ENCODE measurements around the gene PRKCZ. TPM values are rescaled to one million over a fixed set of nuclear protein-coding genes. Genes with fewer than 3 reads are reported as not detected.

PRKCZ gene
- total and polyA plus RNA-seq, 9 of the 15 experiments (the other 6 are each of a cell fraction or from before 2014, with no cell fraction given) = 0.07 to 3.1 (median 1.3) TPM

GRCh38 chr1:2216767-2217058 is 166.5 kb downstream of the PRKCZ start:
- Histone ChIP-seq H3K9ac (ENCODE audit: insufficient read depth in 1 of 2, low read depth in 2 of 2, low read length in 2 of 2) (peak overlapping the region in 1 of 2 experiments; percentile 19; a peak in 1 of 4 replicates), H3K79me2 (ENCODE audit: control insufficient read depth, insufficient read depth, low read length) (no peaks in the 10 kb centered on the region), H3K27ac (ENCODE audit: extremely low read depth, low read depth, low read length) (no peak overlapping the region), H3K9me1 (ENCODE audit: control insufficient read depth, insufficient read depth, low read length) (no peaks in the 10 kb centered on the region), H3K4me3 (no peak overlapping the region), H2AFZ (ENCODE audit: low read depth, low read length) (no peak overlapping the region), H3K4me2 (ENCODE audit: insufficient read depth, low read length) (no peak overlapping the region), H3K36me3 (ENCODE audit: control insufficient read depth, insufficient read depth, low read length) (no peaks in the 10 kb centered on the region), H4K20me1 (replicated peaks; ENCODE audit: control insufficient read depth, insufficient read depth, low read length) (no peaks in the 10 kb centered on the region), H3K9me3 (replicated peaks; ENCODE audit: control insufficient read depth, insufficient read depth, low read depth, low read length) (no peaks in the 10 kb centered on the region), H3K4me1 (replicated peaks in 1 of 2; ENCODE audit: control insufficient read depth in 2 of 2, insufficient read depth in 2 of 2, low read length in 2 of 2) (peaks cover 20 to 46% of the 10 kb centered on the region in 2 experiments), H3K27me3 (ENCODE audit: control insufficient read depth in 2 of 2, insufficient read depth in 2 of 2, low read length in 2 of 2) (no peaks in the 10 kb centered on the region)
- WGBS (ENCODE audit: insufficient coverage, low coverage, missing lambda C conversion rate) = 19% methylated on average over 7 of the region's 7 CpGs
- DNase-seq (ENCODE audit: extremely low read depth in 1 of 4, low spot score in 3 of 4) = no peak
- no TSS peak for BruUV-seq (replicated peaks)
- TF ChIP-seq FOXK1 (CRISPR knock-in tag; IDR thresholded peaks at IDR 0.05; ENCODE audit: borderline replicate concordance) = no peak
- TF ChIP-seq GABPB1 (CRISPR knock-in tag; IDR thresholded peaks at IDR 0.05) = no peak
- in situ Hi-C loops (cut with MboI) (no loop called here), intact Hi-C loops (cut with micrococcal nuclease) (no loop called here)
- no peak for FAIRE-seq
- no peak for ATAC-seq
- ChIA-PET CTCF (ENCODE audit: low intra/inter-chr PET ratio) (no interaction called here), POLR2A (interaction anchor here (0.6 to 4.4 kb wide), 2 partner anchors 9 to 14 kb away, joined by 3 to 22 read pairs; no protein-coding TSS in a partner anchor)

DNA sequence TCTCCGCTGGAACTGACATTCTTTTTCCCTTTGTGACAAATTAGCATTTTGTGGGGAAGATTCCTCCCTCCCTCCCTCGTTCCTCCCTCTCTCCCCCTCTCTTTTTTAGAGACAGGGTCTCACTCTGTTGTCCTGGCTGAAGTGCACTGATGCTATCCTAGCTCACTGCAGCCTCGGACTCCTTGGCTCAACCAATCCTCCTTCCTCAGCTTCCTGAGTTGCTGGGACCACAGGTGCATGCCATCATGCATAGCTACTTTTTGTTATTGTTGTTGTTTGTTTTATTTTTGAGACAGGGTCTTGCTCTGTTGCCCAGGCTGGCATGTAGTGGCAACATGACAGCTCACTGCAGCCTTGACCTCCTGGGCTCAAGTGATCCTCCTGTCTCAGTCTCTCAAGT is 171.1 kb downstream of the PRKCZ start:
- ChIA-PET CTCF (ENCODE audit: low intra/inter-chr PET ratio) (no interaction called here), POLR2A (interaction anchor here (0.6 to 3.9 kb wide), 3 partner anchors 13 to 96 kb away, joined by 3 to 27 read pairs (median 3); no protein-coding TSS in a partner anchor)
- FAIRE-seq (no peak), DNase-seq (ENCODE audit: extremely low read depth in 1 of 4, low spot score in 3 of 4) (no peak), ATAC-seq (no peak)
- no peaks in the 10 kb centered on the region for H3K9me1 ChIP-seq (ENCODE audit: control insufficient read depth, insufficient read depth, low read length)
- H3K27me3 ChIP-seq (ENCODE audit: control insufficient read depth in 2 of 2, insufficient read depth in 2 of 2, low read length in 2 of 2) = no peaks in the 10 kb centered on the region
- intact Hi-C loops (cut with micrococcal nuclease) = loop anchor here (10.0 kb wide), 1 partner anchor 916 kb away; the partner anchor contains the start of genes ACAP3 and PUSL1
- TF ChIP-seq TBL1XR1 (IDR thresholded peaks at IDR 0.05; ENCODE audit: low read length in 2 of 2) (no peak), ZNF436 (CRISPR knock-in tag; IDR thresholded peaks at IDR 0.05) (no peak), ZNF121 (CRISPR knock-in tag; conservative IDR thresholded peaks at IDR 0.05) (peak; percentile 96), NFIX (CRISPR knock-in tag; IDR thresholded peaks at IDR 0.05; ENCODE audit: low read depth) (no peak), NCOR1 (IDR thresholded peaks at IDR 0.05) (no peak)
- no peak overlapping the region for H2AFZ ChIP-seq (ENCODE audit: low read depth, low read length)
- H4K20me1 ChIP-seq (replicated peaks; ENCODE audit: control insufficient read depth, insufficient read depth, low read length) = no peaks in the 10 kb centered on the region
- in situ Hi-C loops (cut with MboI) = no loop called here
- H3K4me1 ChIP-seq (replicated peaks in 1 of 2; ENCODE audit: control insufficient read depth in 2 of 2, insufficient read depth in 2 of 2, low read length in 2 of 2) = peaks cover under 1 to 11% of the 10 kb centered on the region in 2 experiments; a peak in 2 of 5 replicates
- H3K27ac ChIP-seq (ENCODE audit: extremely low read depth, low read depth, low read length) = no peak overlapping the region
- H3K4me3 ChIP-seq = no peak overlapping the region
- no peaks in the 10 kb centered on the region for H3K36me3 ChIP-seq (ENCODE audit: control insufficient read depth, insufficient read depth, low read length)
- H3K79me2 ChIP-seq (ENCODE audit: control insufficient read depth, insufficient read depth, low read length) = no peaks in the 10 kb centered on the region
- H3K9me3 ChIP-seq (replicated peaks; ENCODE audit: control insufficient read depth, insufficient read depth, low read depth, low read length) = no peaks in the 10 kb centered on the region
- no TSS peak for BruUV-seq (replicated peaks)
- no peak overlapping the region for H3K4me2 ChIP-seq (ENCODE audit: insufficient read depth, low read length)
- H3K9ac ChIP-seq (ENCODE audit: insufficient read depth in 1 of 2, low read depth in 2 of 2, low read length in 2 of 2) = no peak overlapping the region; a peak in 1 of 4 replicates
- WGBS (ENCODE audit: insufficient coverage, low coverage, missing lambda C conversion rate) = 37% methylated on average over 3 of the region's 3 CpGs
